Subcutaneous abdominal adipose tissue (tissue), 5 donors: ENCODE data around the gene ACSL3.
"Not testable (repeated sequence)": the region's sequence is repeated elsewhere in the genome, so short reads cannot be mapped to it uniquely, and the experiment has no call there.

Experiments used
- H3K27ac ChIP-seq: one replicate; pipeline ENCODE4 v1.7.0; 2013; ENCODE audit warnings: low read depth, mild to moderate bottlenecking, inconsistent platforms, low read length, moderate library complexity
- H3K27me3 ChIP-seq, 5 donors: one replicate each; pipeline ENCODE4 v1.7.0; 2013; ENCODE audit warnings: low read length in 5 of 5, inconsistent platforms in 1 of 5; ENCODE audit not compliant: control insufficient read depth in 5 of 5, insufficient read depth in 4 of 5
- H3K36me3 ChIP-seq, 5 donors: one replicate each; pipeline ENCODE4 v1.7.0; 2013; ENCODE audit warnings: low read length in 5 of 5; ENCODE audit not compliant: control insufficient read depth in 5 of 5, insufficient read depth in 5 of 5
- H3K4me1 ChIP-seq, 5 donors: one replicate each; pipeline ENCODE4 v1.7.0; 2013; ENCODE audit warnings: low read length in 5 of 5, mild to moderate bottlenecking in 3 of 5, moderate library complexity in 1 of 5; ENCODE audit not compliant: control insufficient read depth in 5 of 5, insufficient read depth in 5 of 5
- H3K4me3 ChIP-seq, 5 donors: one replicate each; pipeline ENCODE4 v1.7.0; 2013; ENCODE audit warnings: low read length in 5 of 5, low read depth in 1 of 5
- H3K9ac ChIP-seq, 5 donors: one replicate each; pipeline ENCODE4 v1.7.0; 2013; ENCODE audit warnings: low read length in 5 of 5, mild to moderate bottlenecking in 4 of 5, moderate library complexity in 3 of 5
- H3K9me3 ChIP-seq, 5 donors: one replicate each; pipeline ENCODE4 v1.7.0; 2013; ENCODE audit warnings: low read length in 5 of 5; ENCODE audit not compliant: control insufficient read depth in 5 of 5
- donor health status: healthy.
- donor health status: healthy.
- donor health status: healthy.
- donor health status: healthy.
- donor health status: healthy.

The ACSL3 gene

DNA sequence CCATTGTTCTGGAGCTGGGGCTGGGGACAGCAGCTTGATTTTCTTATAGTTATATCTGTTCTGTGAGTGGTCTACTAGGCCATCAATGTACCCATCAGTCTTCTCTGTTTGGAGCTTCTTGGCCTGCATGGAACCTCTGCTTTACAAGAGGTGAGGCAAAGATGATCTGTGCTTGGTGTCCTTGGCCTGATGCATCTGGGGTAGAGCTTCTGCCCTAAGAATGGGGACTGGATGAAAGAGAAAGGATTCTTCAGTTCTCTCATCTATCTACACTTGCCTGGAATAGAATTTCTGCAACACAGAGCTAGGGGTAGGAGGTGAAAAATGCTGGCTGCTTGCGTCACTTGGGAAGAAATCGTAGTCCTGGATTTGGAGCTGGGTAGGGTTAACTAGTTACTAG, 46.2 kb downstream of the ACSL3 start:
- no peak overlapping the region for H3K4me3 ChIP-seq
- no peaks in the 10 kb centered on the region for H3K27me3 ChIP-seq
- peaks cover 0 to under 1% (median 0%) of the 10 kb centered on the region in 5 donors for H3K4me1 ChIP-seq
- no peak overlapping the region for H3K27ac ChIP-seq
- no peaks in the 10 kb centered on the region for H3K9me3 ChIP-seq
- H3K36me3 ChIP-seq, result peaks cover 11 to 25% (median 13%) of the 10 kb centered on the region in 5 donors
- peak overlapping the region in 1 of 5 donors; percentile 4 for H3K9ac ChIP-seq

DNA sequence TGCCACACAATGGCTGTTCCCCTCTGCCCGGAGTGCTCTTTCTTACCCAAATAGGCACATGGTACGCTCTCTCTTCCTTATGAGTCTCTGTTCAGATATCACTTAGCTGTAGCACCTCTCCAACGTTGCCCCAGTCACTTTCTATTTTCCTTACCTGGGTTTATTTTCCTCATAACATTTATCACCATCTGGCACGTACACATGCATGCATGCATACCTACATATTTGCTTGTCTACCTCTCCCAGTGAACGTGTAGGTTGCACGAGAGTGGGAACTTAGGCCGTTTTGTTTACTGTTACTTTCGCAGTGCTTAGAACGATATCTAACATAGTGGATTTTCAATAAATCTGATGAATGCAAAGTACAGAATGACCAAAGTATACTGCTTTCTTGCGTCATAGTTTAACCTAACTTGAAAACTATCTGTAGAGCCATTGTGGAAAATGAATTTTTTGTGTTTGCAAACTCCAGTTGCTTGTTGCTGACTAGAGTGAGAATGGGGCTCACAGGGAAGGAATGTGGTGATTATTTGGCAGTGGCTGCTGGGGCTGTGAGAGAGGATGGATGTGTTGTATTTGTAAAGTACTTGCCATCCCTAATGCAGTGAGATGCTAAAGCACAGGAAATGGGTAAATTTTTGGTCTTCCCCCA, 47.1 kb downstream of the ACSL3 start:
- no peak overlapping the region for H3K9ac ChIP-seq
- H3K36me3 ChIP-seq, result peaks cover 11 to 24% (median 13%) of the 10 kb centered on the region in 5 donors
- no peak overlapping the region for H3K4me3 ChIP-seq
- H3K27me3 ChIP-seq, result no peaks in the 10 kb centered on the region
- no peak overlapping the region for H3K27ac ChIP-seq
- H3K4me1 ChIP-seq, result peaks cover 0 to 6% (median 0%) of the 10 kb centered on the region in 5 donors
- no peaks in the 10 kb centered on the region for H3K9me3 ChIP-seq

- no peaks in the 10 kb centered on the region for H3K9me3 ChIP-seq
- no peak overlapping the region for H3K4me3 ChIP-seq
- H3K27me3 ChIP-seq, result no peaks in the 10 kb centered on the region
- H3K9ac ChIP-seq, result peak overlapping the region in 1 of 5 donors; percentile 7
- H3K36me3 ChIP-seq, result peaks cover 11 to 22% (median 13%) of the 10 kb centered on the region in 5 donors
- H3K4me1 ChIP-seq, result peaks cover 0 to 6% (median 0%) of the 10 kb centered on the region in 5 donors
- no peak overlapping the region for H3K27ac ChIP-seq
These were observed 48.5 kb downstream of the ACSL3 start for GRCh38 chr2:222909286-222909685.

GRCh38 chr2:222912117-222912516, 51.3 kb downstream of the ACSL3 start:
- no peak overlapping the region for H3K27ac ChIP-seq
- no peak overlapping the region for H3K9ac ChIP-seq
- H3K4me3 ChIP-seq, result no peak overlapping the region
- no peaks in the 10 kb centered on the region for H3K27me3 ChIP-seq
- peaks cover 11 to 28% (median 20%) of the 10 kb centered on the region in 5 donors for H3K36me3 ChIP-seq
- no peaks in the 10 kb centered on the region for H3K9me3 ChIP-seq
- H3K4me1 ChIP-seq, result peaks cover 0 to 6% (median 0%) of the 10 kb centered on the region in 5 donors

- Histone ChIP-seq H3K9me3 (no peaks in the 10 kb centered on the region), H3K9ac (no peak overlapping the region), H3K27ac (no peak overlapping the region), H3K27me3 (no peaks in the 10 kb centered on the region), H3K36me3 (peaks cover 11 to 27% (median 18%) of the 10 kb centered on the region in 5 donors), H3K4me1 (peaks cover 0 to 6% (median 0%) of the 10 kb centered on the region in 5 donors), H3K4me3 (no peak overlapping the region)
These were observed 51.9 kb downstream of the ACSL3 start for GRCh38 chr2:222912776-222913175.

DNA sequence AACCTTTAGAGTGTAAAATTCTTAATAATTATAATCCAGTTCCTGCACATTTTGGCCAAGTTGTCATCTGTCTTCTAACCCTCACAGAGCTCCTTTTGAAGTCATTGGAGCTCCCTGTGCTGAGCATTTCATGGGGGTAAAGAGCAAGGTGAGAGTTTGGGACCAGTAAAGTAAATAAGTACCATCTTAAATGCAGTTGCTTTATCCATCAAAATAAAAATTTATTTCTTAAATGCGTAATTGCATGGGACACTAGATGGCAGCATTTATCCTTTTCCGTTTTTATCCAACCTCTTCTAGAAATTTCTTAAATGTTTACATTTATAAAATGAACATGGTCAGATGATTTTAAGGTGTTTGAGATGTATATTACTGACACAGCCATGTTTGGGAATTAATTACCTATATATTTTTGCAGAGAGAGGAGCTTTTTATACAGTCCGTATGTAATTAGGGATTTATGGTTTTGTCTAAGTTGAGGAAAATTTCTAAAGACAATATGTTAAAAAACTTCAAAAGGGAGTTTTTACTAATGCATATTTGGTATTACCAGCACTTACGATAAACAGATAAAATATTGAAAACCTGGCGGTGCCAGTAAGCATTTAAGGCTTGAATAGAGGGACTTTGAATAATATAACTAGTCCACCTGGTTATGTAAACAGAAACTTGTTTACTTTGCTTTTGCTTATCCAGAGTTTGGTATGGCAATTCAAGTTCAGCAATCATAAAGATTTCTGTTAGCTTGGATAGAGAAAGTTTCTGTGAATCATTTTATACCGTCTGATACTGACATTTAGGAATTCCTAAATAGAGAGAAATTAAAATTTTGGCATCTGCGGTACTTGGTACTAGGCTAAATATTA, 54.5 kb downstream of the ACSL3 start:
- Histone ChIP-seq H3K9ac (no peak overlapping the region), H3K4me3 (no peak overlapping the region), H3K27me3 (no peaks in the 10 kb centered on the region), H3K36me3 (peaks cover 13 to 25% (median 20%) of the 10 kb centered on the region in 5 donors), H3K9me3 (no peaks in the 10 kb centered on the region), H3K27ac (no peak overlapping the region), H3K4me1 (peaks cover 0 to 6% (median 0%) of the 10 kb centered on the region in 5 donors)

- H3K4me3 ChIP-seq, result no peak overlapping the region
- peaks cover 0 to 6% (median 0%) of the 10 kb centered on the region in 5 donors for H3K4me1 ChIP-seq
- H3K36me3 ChIP-seq, result peaks cover 18 to 34% (median 29%) of the 10 kb centered on the region in 5 donors
These were observed 55.7 kb downstream of the ACSL3 start for GRCh38 chr2:222916229-222917197.

DNA sequence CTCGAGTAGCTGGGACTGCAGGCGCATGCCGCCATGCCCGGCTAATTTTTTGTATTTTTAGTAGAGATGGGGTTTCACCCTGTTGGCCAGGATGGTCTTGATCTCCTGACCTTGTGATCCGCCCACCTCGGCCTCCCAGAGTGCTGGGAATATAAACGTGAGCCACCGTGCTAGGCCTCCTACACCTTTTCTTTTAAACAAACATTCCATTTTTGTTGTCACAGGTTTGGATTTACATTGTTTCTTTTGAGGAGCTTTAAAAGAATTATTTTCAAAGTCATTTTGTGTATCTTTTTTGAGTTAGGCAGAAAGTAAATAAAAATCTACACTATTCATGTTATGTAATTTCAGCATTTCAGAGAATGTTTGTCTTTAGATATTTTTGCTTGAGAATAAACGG, 56.4 kb downstream of the ACSL3 start:
- H3K9me3 ChIP-seq, H3K27ac ChIP-seq, H3K4me1 ChIP-seq, H3K4me3 ChIP-seq, H3K9ac ChIP-seq, H3K27me3 ChIP-seq: not testable (repeated sequence)
- H3K36me3 ChIP-seq, result peaks cover 23 to 40% (median 36%) of the 10 kb centered on the region in 5 donors

More at GRCh38 chr2:222916229-222917197, 55.7 kb downstream of the ACSL3 start:
- Histone ChIP-seq H3K27me3 (no peaks in the 10 kb centered on the region), H3K27ac (no peak overlapping the region), H3K9ac (no peak overlapping the region), H3K9me3 (no peaks in the 10 kb centered on the region)

GRCh38 chr2:222919841-222920526, 59.1 kb downstream of the ACSL3 start:
- H3K4me1 ChIP-seq, result no peaks in the 10 kb centered on the region
- no peaks in the 10 kb centered on the region for H3K27me3 ChIP-seq
- H3K36me3 ChIP-seq, result peaks cover 38 to 61% (median 50%) of the 10 kb centered on the region in 5 donors
- no peaks in the 10 kb centered on the region for H3K9me3 ChIP-seq
- no peak overlapping the region for H3K27ac ChIP-seq
- no peak overlapping the region for H3K9ac ChIP-seq
- no peak overlapping the region for H3K4me3 ChIP-seq
